HepG2 (cell line): ENCODE measurements around the gene VSIG8. TPM values are rescaled to one million over a fixed set of nuclear protein-coding genes. Genes with fewer than 3 reads are reported as not detected.
A peak's percentile ranks its signal among the peaks of the same experiment; 100 is the strongest.

Experiments
- CTCF ChIP-seq: sonication (generic); formaldehyde crosslinking; IDR thresholded peaks from 2 replicates; pipeline ENCODE4 v1.5.0; 2020; ENCODE audit warnings: mild to moderate bottlenecking, missing genetic modification reagents, moderate library complexity
- DBP ChIP-seq: sonication (generic); formaldehyde crosslinking; IDR thresholded peaks from 2 replicates; pipeline ENCODE4 v1.4.0; 2020; ENCODE audit warnings: missing genetic modification reagents; ENCODE audit errors: not compliant biosample characterization
- DMTF1 ChIP-seq: sonication (generic); formaldehyde crosslinking; IDR thresholded peaks from 2 replicates; pipeline ENCODE4 v1.4.0; 2020; ENCODE audit warnings: mild to moderate bottlenecking, missing genetic modification reagents
- DRAP1 ChIP-seq: IDR thresholded peaks from 2 replicates; pipeline ENCODE4 v1.6.1; 2016; ENCODE audit warnings: missing genetic modification reagents, missing compliant biosample characterization
- HOXA7 ChIP-seq: sonication (generic); formaldehyde crosslinking; IDR thresholded peaks from 2 replicates; pipeline ENCODE4 v1.8.1; 2022; ENCODE audit warnings: mild to moderate bottlenecking, missing genetic modification reagents, moderate library complexity
- IRF2 ChIP-seq: IDR thresholded peaks from 2 replicates; pipeline ENCODE4 v1.6.1; 2018; ENCODE audit warnings: missing genetic modification reagents, missing compliant biosample characterization
- KDM2A ChIP-seq: sonication (generic); formaldehyde crosslinking; IDR thresholded peaks from 2 replicates; pipeline ENCODE4 v1.4.0; 2020; ENCODE audit warnings: low read depth, missing genetic modification reagents, borderline replicate concordance
- MATR3 ChIP-seq: sonication (generic); formaldehyde crosslinking; IDR thresholded peaks from 2 replicates; pipeline ENCODE4 v1.4.0; 2020; ENCODE audit warnings: missing genetic modification reagents
- NBN ChIP-seq: fragments of 450-650 bp; conservative IDR thresholded peaks from 2 replicates; pipeline ENCODE4 v1.6.1; 2017
- SALL2 ChIP-seq: sonication (generic); formaldehyde crosslinking; IDR thresholded peaks from 2 replicates; pipeline ENCODE4 v1.8.1; 2023; ENCODE audit warnings: mild to moderate bottlenecking, missing genetic modification reagents, inconsistent platforms
- SMC3 ChIP-seq: IDR thresholded peaks from 2 replicates; pipeline ENCODE4 v1.6.1; 2011; ENCODE audit warnings: low read length, improper control_type of control experiment
- SRF ChIP-seq: IDR thresholded peaks from 2 replicates; pipeline ENCODE4 v1.6.1; 2011; ENCODE audit warnings: mild to moderate bottlenecking, low read depth, low read length, moderate library complexity
- TBX2 ChIP-seq: sonication (generic); formaldehyde crosslinking; IDR thresholded peaks from 2 replicates; pipeline ENCODE4 v1.5.0; 2020; ENCODE audit warnings: missing genetic modification reagents, mild to moderate bottlenecking, borderline replicate concordance
- U2AF2 ChIP-seq: fragments of 200-400 bp; formaldehyde crosslinking; IDR thresholded peaks from 2 replicates; pipeline ENCODE4 v1.6.1; 2017; ENCODE audit warnings: low read depth, mild to moderate bottlenecking, low read length
- ZBTB2 ChIP-seq: sonication (generic); formaldehyde crosslinking; IDR thresholded peaks from 2 replicates; pipeline ENCODE4 v1.8.0; 2022; ENCODE audit warnings: low read depth, missing genetic modification reagents
- ZEB1 ChIP-seq: IDR thresholded peaks from 2 replicates; pipeline ENCODE4 v1.6.1; 2012; ENCODE audit warnings: mild to moderate bottlenecking, low read depth, inconsistent platforms; ENCODE audit not compliant: insufficient replicate concordance
- ZFP62 ChIP-seq: sonication (generic); formaldehyde crosslinking; IDR thresholded peaks from 2 replicates; pipeline ENCODE4 v1.4.0; 2020; ENCODE audit warnings: missing genetic modification reagents
- ZFP82 ChIP-seq: sonication (generic); formaldehyde crosslinking; IDR thresholded peaks from 2 replicates; pipeline ENCODE4 v1.5.1; 2020; ENCODE audit warnings: mild to moderate bottlenecking, missing genetic modification reagents, borderline replicate concordance
- ZNF224 ChIP-seq: sonication (generic); formaldehyde crosslinking; IDR thresholded peaks from 2 replicates; pipeline ENCODE4 v1.5.0; 2020; ENCODE audit warnings: mild to moderate bottlenecking, missing genetic modification reagents
- ZNF282 ChIP-seq: fragments of 450-650 bp; IDR thresholded peaks from 2 replicates; pipeline ENCODE4 v1.6.1; 2018; ENCODE audit not compliant: partially characterized antibody
- ZNF782 ChIP-seq: sonication (generic); formaldehyde crosslinking; IDR thresholded peaks from 2 replicates; pipeline ENCODE4 v1.4.0; 2020; ENCODE audit warnings: missing genetic modification reagents, mild to moderate bottlenecking, borderline replicate concordance
- ZSCAN31 ChIP-seq: sonication (generic); formaldehyde crosslinking; IDR thresholded peaks from 2 replicates; pipeline ENCODE4 v1.5.0; 2020; ENCODE audit warnings: low read depth, mild to moderate bottlenecking, missing genetic modification reagents
- polyA plus RNA-seq, 8 experiments: library from polyadenylated mRNA; depleted of rRNA in 3 of 8; stranded (reverse) in 7 of 8; unstranded in 1 of 8; fragments of >200 nt; fragmentation: Illumina TruSeq in 4 of 8; extraction: Trizol in 4 of 8; gene quantifications; 2 replicates each; pipeline versions ENCODE4 v1.2.1 to v1.2.3, GENCODE V29; 2011 to 2016; ENCODE audit warnings: low read depth in 4 of 8, missing spikeins in 1 of 8, mixed read lengths in 1 of 8; ENCODE audit not compliant: insufficient read depth in 1 of 8
- total RNA-seq, 5 experiments: library from RNA; depleted of rRNA; stranded (reverse); fragments of >200 nt; fragmentation: Illumina TruSeq; extraction: Trizol; gene quantifications; 2 replicates each; pipeline ENCODE4 v1.2.3, GENCODE V29; 2016; ENCODE audit warnings: low read depth in 1 of 5

Gene VSIG8
- total and polyA plus RNA-seq, 2 of the 13 experiments (the other 11 are each of a cell fraction or from before 2014, with no cell fraction given), result not detected

- TF ChIP-seq CTCF (peak; percentile 82), ZEB1 (no peak), HOXA7 (CRISPR knock-in tag) (no peak), ZSCAN31 (CRISPR knock-in tag) (no peak), TBX2 (no peak), ZBTB2 (CRISPR knock-in tag) (no peak), ZNF224 (CRISPR knock-in tag) (no peak), SRF (no peak), SMC3 (peak; percentile 66; the same call in 1 of the 2 replicates), ZFP82 (CRISPR knock-in tag) (no peak), ZFP62 (no peak), ZNF282 (no peak), U2AF2 (no peak), IRF2 (CRISPR knock-in tag) (no peak), NBN (no peak), DRAP1 (no peak), KDM2A (0 out of 2 replicates have a peak, but pooled peaks have one; percentile 27), DBP (no peak), MATR3 (CRISPR knock-in tag) (no peak), SALL2 (CRISPR knock-in tag) (no peak), DMTF1 (CRISPR knock-in tag) (no peak), ZNF782 (no peak)
These were observed 29.1 kb upstream of the VSIG8 start (continued) for GRCh38 chr1:159891275-159892157.
